ENCODE results near the gene AGPAT1.
A peak's percentile ranks its signal among the peaks of the same experiment; 100 is the strongest.

Gene AGPAT1

DNA sequence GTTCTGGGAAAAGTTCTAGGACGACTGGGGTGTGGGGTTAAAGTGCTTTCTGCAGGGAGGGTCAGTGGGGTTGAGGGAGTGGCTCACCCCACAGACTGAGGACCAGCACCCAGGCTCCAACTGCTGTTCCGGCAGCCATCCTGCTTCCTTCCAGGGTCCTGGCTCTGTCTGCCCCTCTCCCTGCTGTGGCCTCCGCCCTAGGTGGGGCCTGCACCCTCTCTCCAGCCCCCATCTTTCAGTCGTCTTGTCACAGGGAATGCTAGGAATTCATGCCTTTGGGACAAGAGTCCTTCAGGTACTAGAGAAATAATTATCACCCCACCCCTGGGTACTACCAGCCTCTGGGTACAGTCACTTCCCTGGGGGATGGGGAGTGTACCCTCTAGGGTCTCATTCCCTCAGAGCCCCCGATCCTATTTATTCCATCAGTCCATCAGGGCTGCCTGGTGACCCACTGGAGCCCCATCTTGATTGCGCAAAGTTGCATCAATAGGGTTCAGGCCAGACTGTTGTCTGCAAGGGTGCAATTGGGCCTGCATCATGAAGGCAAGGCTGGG, 8.3 kb upstream of the AGPAT1 start, which contains the start of gene AGER:
Gene AGER, minus strand, starts transcription at position 170 of the 557 bp plus-strand sequence. Its CDS starts 31 bp downstream, at position 139.
- TF ChIP-seq POLR2AphosphoS5 (IDR thresholded peaks at IDR 0.05; ENCODE audit: borderline replicate concordance, low read depth, low read length) (peak; percentile 41), FOXP2 (optimal IDR thresholded peaks at IDR 0.05; ENCODE audit: control extremely low read depth, extremely low read length, insufficient read depth) (no peak)
- no peak within 1 kb of the TSS for H3K9ac ChIP-seq (ENCODE audit: insufficient read length)
- no peaks in the 10 kb centered on the region for H3K9me3 ChIP-seq (ENCODE audit: low read depth, low read length)
- no peak within 1 kb of the TSS for H3K4me3 ChIP-seq
- peak within 1 kb of the TSS; percentile 63; the same call in 1 of the 2 replicates for H3K27ac ChIP-seq
- no peak for DNase-seq (ENCODE audit: low read depth, low spot score)
- peaks cover 46% of the 10 kb centered on the region for H3K36me3 ChIP-seq (ENCODE audit: insufficient read depth, low read length)

DNA sequence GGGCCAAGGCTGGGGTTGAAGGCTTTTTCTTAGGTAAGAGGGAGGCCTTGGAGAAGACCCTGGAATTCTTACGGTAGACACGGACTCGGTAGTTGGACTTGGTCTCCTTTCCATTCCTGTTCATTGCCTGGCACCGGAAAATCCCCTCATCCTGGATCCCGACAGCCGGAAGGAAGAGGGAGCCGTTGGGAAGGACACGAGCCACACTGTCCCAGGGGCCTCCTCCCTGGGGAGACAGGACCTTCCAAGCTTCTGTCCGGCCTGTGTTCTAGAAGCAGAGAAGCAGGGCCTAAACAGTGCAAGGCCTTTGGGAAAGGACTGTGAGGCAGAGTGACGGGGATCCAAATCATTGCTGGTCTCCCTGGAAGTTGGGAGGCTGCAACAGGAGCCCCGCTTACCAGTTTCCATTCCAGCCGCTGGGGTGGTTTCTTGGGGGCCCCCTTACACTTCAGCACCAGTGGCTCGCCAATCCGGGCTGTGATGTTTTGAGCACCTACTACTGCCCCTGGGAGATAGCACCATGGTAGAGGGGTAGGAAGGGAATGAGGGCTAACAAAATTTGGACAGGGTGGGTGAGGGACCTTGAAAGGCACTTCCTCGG, 7.7 kb upstream of the AGPAT1 start:
- no peak for DNase-seq (ENCODE audit: low read depth, low spot score)
- H3K9me3 ChIP-seq (ENCODE audit: low read depth, low read length), result no peaks in the 10 kb centered on the region
- H3K36me3 ChIP-seq (ENCODE audit: insufficient read depth, low read length), result peaks cover 46% of the 10 kb centered on the region
- H3K4me3 ChIP-seq, result no peak overlapping the region
- TF ChIP-seq POLR2AphosphoS5 (IDR thresholded peaks at IDR 0.05; ENCODE audit: borderline replicate concordance, low read depth, low read length) (peak; percentile 10; the same call in 1 of the 2 replicates), EZH2 (IDR thresholded peaks at IDR 0.05) (no peak)
- H3K27ac ChIP-seq, result peak overlapping the region; percentile 63; the same call in 1 of the 2 replicates
- H3K9ac ChIP-seq (ENCODE audit: insufficient read length), result no peak overlapping the region

DNA sequence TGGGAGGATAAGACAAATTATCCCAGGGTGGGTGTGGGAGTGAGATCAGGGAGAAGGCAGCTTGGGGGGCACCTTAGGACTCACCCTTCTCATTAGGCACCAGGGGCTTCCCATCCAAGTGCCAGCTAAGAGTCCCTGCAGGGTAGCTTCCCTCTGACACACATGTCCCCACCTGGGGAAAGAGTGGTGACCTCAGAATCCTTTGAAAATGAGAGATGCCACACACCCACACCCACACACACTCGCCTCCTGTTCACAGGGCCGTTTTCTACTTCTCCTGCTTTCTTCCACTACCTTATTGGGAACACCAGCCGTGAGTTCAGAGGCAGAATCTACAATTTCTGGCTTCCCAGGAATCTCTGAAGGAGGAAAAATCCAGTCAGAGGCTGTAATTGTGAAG, 7.1 kb upstream of the AGPAT1 start:
- TF ChIP-seq EZH2 (IDR thresholded peaks at IDR 0.05), result no peak
- no peak for TF ChIP-seq FOXP2 (optimal IDR thresholded peaks at IDR 0.05; ENCODE audit: control extremely low read depth, extremely low read length, insufficient read depth)
- 0 out of 2 replicates have a peak, but pooled peaks have one; percentile 2 for TF ChIP-seq POLR2AphosphoS5 (IDR thresholded peaks at IDR 0.05; ENCODE audit: borderline replicate concordance, low read depth, low read length)
- no peak overlapping the region for H3K4me3 ChIP-seq
- no peaks in the 10 kb centered on the region for H3K9me3 ChIP-seq (ENCODE audit: low read depth, low read length)
- peaks cover 42% of the 10 kb centered on the region for H3K36me3 ChIP-seq (ENCODE audit: insufficient read depth, low read length)
- peak overlapping the region; percentile 63; the same call in 1 of the 2 replicates for H3K27ac ChIP-seq
- no peak for DNase-seq (ENCODE audit: low read depth, low spot score)
- H3K9ac ChIP-seq (ENCODE audit: insufficient read length), result no peak overlapping the region

DNA sequence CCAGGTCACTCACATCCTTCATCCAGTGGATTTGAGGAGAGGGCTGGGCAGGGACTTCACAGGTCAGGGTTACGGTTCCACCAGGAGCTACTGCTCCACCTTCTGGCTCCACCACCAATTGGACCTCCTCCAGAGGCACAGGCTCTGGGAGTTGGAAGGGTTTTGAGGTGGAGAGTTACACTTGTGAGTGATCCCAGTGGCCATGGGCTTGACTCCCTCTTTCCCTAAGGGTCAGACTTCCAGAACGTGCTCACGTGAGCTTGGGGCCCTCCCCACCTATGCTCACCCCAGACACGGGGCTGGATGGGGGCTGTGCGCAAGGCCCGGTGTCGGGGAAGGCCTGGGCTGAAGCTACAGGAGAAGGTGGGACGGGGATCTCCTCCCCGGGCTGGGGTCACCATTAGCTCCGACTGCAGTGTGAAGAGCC, 6.7 kb upstream of the AGPAT1 start:
- Histone ChIP-seq H3K4me3 (no peak overlapping the region), H3K9ac (ENCODE audit: insufficient read length) (no peak overlapping the region), H3K9me3 (ENCODE audit: low read depth, low read length) (no peaks in the 10 kb centered on the region), H3K36me3 (ENCODE audit: insufficient read depth, low read length) (peaks cover 38% of the 10 kb centered on the region), H3K27ac (0 out of 2 replicates have a peak overlapping the region, but pooled peaks have one; percentile 13)
- no peak for TF ChIP-seq EZH2 (IDR thresholded peaks at IDR 0.05)
- TF ChIP-seq POLR2AphosphoS5 (IDR thresholded peaks at IDR 0.05; ENCODE audit: borderline replicate concordance, low read depth, low read length), result no peak
- no peak for TF ChIP-seq FOXP2 (optimal IDR thresholded peaks at IDR 0.05; ENCODE audit: control extremely low read depth, extremely low read length, insufficient read depth)
- DNase-seq (ENCODE audit: low read depth, low spot score), result no peak

DNA sequence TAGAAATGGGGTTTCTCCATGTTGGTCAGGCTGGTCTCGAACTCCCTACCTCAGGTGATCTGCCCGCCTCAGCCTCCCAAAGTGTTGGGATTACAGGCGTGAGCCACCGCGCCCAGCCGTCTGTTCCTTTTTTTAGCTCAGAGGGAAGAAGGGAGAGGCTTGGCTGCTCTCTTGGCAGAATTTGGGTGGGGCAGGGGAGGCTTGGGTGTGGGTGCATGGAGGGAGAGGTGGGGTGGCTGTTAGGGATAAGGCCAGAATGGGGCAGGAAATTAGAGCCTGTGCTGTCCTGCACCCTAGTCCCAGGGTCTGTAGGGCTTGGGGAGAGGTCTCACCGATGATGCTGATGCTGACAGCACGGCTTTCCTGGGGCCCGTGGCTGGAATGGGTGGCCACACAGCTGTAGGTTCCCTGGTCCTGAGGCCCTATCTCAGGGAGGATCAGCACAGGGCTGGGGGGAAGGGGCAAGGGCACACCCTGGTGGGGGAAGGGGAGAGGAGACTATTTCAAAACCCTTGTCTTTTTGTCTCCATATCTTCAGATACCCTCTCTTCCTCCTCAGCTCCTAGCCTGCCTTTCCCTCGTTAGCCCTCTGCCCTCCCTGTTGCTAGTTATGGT, 6.1 kb upstream of the AGPAT1 start:
- Histone ChIP-seq H3K9ac (ENCODE audit: insufficient read length) (no peak overlapping the region), H3K27ac (no peak overlapping the region), H3K4me3 (no peak overlapping the region), H3K9me3 (ENCODE audit: low read depth, low read length) (no peaks in the 10 kb centered on the region), H3K36me3 (ENCODE audit: insufficient read depth, low read length) (peaks cover 32% of the 10 kb centered on the region)
- TF ChIP-seq POLR2AphosphoS5 (IDR thresholded peaks at IDR 0.05; ENCODE audit: borderline replicate concordance, low read depth, low read length) (no peak), EZH2 (IDR thresholded peaks at IDR 0.05) (no peak), FOXP2 (optimal IDR thresholded peaks at IDR 0.05; ENCODE audit: control extremely low read depth, extremely low read length, insufficient read depth) (no peak)
- DNase-seq (ENCODE audit: low read depth, low spot score), result no peak

DNA sequence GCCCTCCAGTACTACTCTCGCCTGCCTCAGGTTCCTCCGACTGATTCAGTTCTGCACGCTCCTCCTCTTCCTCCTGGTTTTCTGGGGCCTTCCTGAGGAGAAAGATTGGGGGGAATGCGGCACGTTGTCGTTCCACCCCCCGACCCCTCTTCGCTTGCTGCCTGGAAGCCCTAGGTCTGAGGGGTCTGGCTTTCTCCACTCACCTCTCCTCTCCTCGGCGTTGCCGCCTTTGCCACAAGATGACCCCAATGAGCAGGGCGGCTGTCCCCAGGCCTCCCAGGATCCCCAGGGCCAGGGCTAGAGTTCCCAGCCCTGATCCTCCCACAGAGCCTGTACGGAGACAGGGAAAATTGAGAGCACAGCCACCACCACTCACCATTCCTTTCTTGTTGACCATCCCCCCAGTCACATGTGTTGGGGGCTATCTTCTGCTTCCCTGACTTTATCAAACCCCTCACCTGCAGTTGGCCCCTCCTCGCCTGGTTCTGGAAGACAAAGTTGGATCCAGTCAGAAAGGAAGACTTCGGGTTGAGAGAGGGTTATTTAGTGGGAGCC, 5.3 kb upstream of the AGPAT1 start:
- Histone ChIP-seq H3K4me3 (no peak overlapping the region), H3K27ac (no peak overlapping the region), H3K9me3 (ENCODE audit: low read depth, low read length) (no peaks in the 10 kb centered on the region), H3K36me3 (ENCODE audit: insufficient read depth, low read length) (peaks cover 25% of the 10 kb centered on the region; the same call in 1 of the 2 replicates), H3K9ac (ENCODE audit: insufficient read length) (no peak overlapping the region)
- no peak for DNase-seq (ENCODE audit: low read depth, low spot score)
- TF ChIP-seq EZH2 (IDR thresholded peaks at IDR 0.05) (no peak), FOXP2 (optimal IDR thresholded peaks at IDR 0.05; ENCODE audit: control extremely low read depth, extremely low read length, insufficient read depth) (no peak), POLR2AphosphoS5 (IDR thresholded peaks at IDR 0.05; ENCODE audit: borderline replicate concordance, low read depth, low read length) (no peak)

DNA sequence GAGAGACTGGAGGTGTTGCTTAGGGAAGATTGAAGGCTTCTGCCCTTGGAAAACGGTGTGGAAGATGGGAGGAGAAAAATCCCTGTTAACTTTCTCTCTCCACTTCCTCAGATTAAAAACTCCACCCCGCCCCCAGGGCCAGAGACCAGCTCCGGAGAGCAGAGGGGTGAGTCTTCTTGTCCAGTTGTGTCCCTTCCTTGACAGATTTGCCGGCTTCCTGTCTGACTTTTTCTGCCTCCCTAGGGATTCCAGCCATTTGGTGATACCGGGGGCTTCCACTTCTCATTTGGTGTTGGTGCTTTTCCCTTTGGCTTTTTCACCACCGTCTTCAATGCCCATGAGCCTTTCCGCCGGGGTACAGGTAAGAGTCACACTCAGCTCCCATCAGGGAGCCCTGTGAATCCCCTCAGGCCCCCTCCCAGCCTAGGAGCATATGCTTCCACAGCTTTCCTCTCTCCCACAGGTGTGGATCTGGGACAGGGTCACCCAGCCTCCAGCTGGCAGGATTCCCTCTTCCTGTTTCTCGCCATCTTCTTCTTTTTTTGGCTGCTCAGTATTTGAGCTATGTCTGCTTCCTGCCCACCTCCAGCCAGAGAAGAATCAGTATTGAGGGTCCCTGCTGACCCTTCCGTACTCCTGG, 4.0 kb upstream of the AGPAT1 start:
- Histone ChIP-seq H3K36me3 (ENCODE audit: insufficient read depth, low read length) (peaks cover 25% of the 10 kb centered on the region; the same call in 1 of the 2 replicates), H3K27ac (no peak overlapping the region), H3K4me3 (no peak overlapping the region), H3K9me3 (ENCODE audit: low read depth, low read length) (no peaks in the 10 kb centered on the region), H3K9ac (ENCODE audit: insufficient read length) (no peak overlapping the region)
- no peak for TF ChIP-seq EZH2 (IDR thresholded peaks at IDR 0.05)
- TF ChIP-seq POLR2AphosphoS5 (IDR thresholded peaks at IDR 0.05; ENCODE audit: borderline replicate concordance, low read depth, low read length), result no peak
- TF ChIP-seq FOXP2 (optimal IDR thresholded peaks at IDR 0.05; ENCODE audit: control extremely low read depth, extremely low read length, insufficient read depth), result no peak
- no peak for DNase-seq (ENCODE audit: low read depth, low spot score)
